T-helper 2 cell (primary cell): ENCODE results near the gene CDC7.

Experiments used
- DNase-seq, 5 experiments: peaks; one replicate each; pipeline versions ENCODE4 v3.0.0 to v3.0.0-alpha.2; 2012 to 2022

The CDC7 gene

DNA sequence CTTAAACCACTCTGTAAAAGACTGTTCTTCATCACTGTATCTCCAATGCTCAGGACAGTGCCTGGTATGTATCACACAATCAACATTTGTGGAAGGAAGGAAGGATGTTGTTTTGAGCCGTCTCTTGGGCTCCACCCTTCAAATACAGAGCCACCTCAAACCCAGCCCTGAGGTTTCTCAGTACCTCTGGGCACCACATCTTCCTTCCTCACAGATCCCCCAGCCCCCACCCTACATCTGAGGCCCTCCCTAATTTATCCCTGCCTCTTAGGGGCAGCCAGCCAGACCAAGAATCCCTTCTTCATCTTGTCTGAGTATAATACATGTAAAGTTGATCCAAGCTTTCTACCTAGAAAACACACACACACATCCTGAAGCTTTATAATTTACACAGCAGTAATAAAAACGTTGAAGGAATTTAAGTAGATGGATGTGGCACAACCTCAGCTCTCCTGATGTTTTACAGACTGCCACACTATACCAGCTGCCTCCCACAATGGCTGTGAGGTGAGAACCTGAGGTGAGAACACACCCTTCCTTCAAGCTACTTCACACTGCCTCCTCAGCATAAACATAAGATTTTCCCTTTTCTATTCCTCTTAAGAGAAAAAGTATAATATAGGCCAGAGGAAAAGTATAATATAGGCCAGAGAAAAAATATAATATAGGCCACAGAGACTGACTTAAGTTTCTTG, 48.5 kb downstream of the CDC7 start:
- DNase-seq, result peak in 3 of 5 experiments; percentile 22 to 96 (median 68)

DNA sequence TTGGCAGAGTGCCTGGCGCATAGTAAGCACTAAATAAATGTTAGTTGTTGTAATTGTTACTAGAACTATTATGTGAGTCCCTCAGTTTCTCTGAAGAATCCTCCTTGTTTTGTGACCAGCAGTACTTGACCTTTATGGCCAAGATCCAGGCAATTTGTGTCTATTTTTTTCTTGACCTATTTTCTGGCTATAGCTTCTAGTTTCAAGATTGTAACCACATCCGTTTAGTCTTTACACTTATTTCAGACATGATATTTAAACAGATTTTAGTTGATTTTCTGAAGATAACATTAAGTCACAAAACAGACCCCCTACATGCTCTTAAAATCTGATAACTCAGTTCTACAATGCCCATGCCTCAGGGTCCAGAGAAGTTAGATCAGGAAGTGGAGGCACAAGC, 50.3 kb downstream of the CDC7 start:
- DNase-seq, result peak in 2 of 5 experiments; percentile 50 to 64

DNA sequence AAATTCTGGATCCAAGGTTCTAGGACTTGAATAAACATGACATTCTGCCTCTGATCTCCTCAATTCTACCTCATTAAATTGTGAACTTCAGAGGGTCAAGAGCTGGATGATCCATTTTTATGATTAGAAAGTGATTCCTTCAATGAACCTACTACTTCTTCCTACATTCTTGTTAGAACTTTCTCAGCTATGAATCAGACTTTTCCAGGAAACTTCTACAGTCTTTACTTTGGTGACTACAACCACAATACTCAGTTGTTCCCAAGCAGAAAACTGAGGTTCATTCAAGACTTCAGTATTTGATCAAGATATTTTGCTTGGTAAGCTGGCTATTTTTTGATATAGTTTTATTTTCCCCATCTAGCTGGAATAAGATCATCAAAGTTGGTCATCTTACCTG, 51.4 kb downstream of the CDC7 start:
- no peak for DNase-seq

DNA sequence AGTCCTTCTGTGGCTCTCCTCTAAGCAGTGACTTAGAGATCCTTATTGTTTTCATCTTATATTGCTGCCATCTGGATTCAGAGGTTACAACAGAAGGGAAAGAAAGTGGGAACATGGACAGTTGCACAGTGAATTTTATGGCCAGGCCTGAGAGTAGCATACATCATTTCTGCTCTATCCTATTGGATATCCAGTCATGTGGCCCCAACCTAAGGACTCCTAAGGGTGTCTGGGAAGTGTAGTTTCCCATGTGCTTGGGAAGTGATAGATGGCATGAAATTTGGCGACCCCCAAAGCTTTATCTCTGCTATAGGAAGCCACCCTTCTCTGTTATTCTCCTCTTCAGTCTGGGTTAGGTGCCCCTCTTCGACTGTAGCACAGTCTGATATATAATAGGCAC, 51.9 kb downstream of the CDC7 start:
- DNase-seq, result no peak

DNA sequence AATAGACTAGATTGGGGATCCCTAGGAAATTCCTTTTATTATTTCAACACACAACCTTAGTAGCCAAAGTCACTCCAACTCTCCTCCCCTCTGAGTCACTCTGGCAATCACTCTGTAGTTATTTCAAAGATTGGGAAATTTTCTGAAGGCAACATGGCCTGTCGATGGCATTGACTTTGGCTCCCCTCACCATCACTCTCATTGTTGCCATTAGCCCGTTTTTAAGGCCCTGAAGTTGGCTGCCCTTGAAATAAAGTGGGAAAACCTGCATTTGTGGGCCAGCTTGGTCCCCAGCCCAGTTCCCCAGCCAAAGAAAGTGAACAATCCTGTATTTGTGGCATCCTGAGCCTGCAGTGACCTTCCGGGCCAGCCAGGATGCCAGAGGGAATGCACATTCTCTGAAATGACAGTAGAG, 52.5 kb downstream of the CDC7 start:
- no peak for DNase-seq

DNA sequence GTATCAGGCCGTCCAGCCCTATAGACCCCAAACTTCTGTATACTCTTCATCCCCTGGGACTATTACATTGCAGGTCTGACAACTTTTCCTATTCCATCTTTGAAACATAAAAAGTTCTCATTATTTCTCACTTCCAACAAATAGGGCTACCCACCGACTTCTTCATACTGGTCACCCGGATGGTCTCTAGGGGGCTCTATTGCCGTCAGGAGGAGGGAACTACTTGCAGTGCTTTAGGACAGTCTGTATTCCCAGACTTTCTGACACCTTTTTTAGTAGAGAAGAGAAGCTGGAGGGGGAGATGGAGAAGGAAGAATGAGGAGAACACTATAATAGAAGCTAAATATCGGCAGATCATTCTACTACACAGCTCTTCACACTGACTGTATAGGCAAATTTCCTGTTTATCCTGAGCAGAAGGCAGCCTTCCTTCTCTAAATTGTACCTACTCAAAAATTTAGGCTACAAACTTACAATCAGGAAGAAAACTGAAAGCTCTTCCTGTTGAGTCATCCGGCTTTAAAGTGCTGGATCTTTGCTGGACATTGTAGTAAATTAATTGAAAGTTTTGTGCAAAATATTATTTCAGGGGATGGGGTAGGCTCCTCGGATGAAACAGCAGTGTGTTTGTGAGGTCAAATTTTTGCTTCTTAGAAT, 54.6 kb downstream of the CDC7 start:
- DNase-seq, result no peak

DNA sequence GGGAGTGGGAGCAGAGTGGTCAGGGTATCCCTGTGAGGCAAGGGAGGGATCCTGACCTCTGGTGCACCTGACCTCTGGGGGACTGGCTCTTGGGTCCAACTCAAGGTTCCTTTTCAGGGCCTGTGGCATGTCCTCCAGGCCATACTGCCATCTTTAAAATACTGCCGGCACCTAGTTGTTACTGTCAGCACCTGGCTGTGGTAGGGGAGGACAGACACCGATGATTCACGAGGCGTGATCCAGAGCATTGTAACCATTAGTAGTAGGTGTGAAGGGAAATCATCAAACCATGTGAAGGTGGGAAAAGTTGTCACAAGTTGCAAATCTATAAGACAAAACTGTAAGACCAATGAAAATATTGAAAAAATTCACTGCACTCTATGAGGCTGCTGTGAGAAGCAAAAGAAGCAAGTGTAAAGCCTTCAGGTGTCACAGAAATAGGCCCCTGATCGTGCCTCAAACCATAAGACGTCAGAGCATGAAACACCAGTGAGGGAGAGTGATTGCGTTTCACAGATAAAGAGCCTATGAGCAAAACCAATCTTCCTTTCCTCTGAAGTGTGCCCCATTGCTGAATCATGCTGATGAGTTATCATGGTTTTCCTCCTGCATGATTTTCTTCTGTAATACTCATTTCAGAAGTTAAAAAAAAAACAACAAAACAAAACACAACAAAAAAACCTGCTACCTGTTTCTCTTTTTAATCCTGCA, 55.3 kb downstream of the CDC7 start:
- DNase-seq, result peak in 4 of 5 experiments; percentile 31 to 100 (median 71)

DNA sequence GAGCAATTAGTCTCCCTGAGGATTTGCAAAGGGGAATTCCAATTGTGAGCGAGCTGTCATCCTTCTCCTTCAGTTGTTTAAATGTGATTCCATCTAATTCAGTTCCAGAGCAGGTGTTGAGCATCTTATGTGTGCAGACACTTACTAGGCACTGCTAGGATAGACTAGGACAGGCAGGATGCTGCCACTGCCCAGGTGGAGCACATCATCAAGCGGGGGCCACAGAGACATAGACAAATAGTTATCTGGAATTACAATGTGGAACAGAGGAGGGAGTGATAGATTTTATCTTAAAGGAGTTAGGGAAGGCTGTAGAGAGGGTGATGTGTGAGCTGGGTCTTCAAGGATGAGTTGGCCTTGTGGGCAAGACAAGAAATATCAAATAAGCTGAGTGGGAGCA, 55.9 kb downstream of the CDC7 start:
- peak in 1 of 5 experiments; percentile 75 for DNase-seq

DNA sequence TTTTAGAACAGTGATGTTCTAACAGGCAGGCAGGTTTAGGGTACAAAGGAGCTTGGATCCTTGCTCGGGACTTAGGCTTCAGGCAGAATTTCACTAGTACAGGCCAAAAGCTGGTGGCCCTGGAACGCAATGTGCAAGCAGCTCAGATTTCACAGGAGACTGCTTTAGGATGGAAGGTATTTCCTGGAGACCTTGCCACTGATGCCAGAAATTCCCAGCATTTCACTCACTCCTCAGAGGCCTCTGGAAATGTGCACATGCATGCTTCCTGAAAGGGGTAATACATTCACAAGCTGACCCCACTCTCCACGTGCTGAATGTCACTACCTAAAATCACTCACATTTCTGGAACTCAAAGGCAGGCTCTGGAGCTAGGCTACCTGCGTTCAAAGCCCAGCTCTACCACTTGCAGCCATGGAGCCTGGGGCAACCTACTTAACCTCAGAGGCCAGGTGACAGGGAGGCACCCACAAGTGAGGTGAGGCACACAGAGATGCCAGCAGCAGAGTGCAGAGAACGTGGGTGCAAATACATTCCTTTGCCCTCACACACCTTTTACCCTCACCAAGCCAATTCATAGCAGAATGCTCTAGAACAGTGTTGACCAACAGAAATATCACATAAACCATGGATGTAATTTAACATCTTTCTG, 56.5 kb downstream of the CDC7 start:
- peak in 1 of 5 experiments; percentile 76 for DNase-seq

DNA sequence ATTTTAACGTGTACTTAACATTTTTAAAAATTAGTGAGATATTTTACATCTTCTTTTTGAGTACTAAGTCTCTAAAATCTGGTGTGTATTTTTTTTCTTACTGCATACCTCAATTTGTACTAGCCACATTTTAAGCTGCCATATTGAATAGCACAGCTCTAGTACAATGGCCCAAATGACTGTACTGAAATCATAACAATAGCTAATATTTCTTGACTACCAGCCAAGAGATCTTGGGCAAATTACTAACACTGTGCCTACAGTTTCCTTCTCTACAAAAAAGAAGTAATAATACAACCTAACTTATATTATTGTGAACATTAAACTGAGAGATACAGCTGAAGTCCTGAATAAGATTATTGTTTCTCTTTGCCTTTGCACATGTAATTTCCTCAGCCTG, 57.2 kb downstream of the CDC7 start:
- DNase-seq, result peak in 1 of 5 experiments; percentile 44

DNA sequence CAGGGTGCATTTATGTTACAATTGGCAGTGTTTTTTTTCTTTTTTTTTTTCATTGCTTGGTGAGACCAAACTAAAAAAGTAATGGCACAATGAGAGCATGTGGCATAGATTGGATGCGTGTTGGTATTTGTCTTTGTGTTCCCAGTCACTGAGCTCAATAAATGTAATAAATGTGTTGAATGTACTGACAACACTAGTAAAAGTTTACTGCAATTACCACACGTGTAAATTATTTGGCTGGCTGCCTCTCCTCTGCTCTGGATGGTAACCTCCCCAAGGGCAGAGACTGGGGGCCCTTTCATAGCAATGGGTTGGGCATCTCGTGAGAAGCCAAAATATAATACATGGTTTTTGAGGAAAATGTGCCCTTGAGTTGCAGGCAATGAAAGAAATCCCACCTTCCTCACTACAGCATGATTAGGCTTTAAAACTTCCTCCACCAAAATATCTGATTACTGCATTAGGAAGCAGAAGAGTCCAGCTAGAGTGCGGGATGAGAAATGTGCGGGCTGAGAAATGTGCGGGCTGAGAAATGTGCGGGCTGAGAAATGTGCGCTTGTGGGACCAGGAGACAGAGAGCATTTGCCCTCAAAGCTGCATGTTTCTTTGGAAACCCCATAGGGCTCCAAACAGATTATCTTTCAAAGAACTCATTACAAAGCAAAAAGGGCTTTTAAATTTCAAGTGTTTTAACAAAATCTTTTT, 58.5 kb downstream of the CDC7 start:
- DNase-seq, result no peak

DNA sequence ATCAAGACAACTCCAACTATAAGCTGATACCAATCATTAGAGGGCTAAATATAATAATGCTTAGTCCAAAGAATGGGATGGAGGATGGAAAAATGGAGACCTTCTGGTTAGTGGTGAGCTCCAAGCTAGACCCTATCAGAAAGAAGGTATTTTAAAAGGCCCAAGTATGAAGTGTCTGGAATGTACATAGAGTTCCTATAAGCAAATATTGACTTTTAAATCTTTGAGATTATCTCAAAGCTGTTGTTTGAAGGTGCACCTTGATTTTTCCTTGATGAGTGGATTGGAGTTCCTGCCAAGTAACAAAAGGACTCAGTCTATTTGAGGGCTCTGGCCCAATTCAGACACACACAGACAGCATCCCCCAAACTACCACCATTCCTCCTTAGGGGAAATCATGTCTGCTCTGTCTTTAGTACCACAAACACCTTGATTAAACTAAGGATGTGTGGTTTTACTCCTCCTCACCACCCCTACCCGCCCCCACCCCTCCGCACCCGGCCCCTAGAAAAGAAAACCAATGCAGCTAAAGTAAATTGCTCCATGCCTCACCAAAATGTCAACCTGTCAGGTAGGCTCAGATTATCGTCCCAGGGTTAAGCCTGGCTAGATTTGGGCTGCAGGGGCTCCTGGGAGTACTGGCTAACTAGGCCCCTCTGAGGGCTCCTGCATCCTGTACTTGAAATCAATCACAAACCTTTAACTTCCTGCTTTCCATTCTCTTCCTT, 59.4 kb downstream of the CDC7 start:
- DNase-seq, result peak in 2 of 5 experiments; percentile 60 to 72

DNA sequence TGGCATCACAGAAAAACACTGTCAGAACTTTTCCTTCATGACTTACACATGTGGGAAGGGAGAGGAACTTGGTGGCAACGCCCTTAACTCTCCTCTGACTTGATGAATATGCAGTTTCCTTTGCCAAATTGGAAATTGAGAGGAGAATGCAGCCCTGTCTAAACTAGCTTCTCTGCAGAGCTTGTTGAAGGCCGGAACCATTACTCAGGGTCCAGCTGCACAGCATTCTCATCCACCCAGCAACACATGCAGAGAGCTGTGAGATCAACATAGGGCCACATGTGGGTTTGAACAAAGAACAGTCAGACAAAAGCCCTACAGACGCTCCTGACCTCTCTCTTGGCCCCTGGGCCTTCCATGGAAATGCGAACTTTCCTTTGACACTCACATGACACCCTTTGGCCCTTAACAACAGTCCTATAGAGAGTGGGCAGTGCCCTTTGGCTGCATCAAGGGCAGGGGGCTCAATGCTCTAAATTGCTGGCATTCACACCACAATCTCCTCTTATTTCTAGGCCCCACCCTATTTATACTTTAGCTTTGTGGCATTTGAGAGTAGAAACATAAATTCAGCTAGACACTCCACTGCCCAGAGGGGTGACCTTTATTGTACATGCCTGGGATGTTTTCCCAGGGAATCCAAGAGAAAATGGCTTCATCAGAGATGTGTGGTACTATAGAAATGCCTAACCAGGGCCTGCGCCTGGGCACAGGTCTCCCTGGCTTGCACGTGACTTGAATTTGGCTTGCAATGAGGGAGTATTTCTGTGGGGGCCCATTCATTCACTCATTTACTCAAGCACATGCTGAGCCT, 64.4 kb downstream of the CDC7 start:
- no peak for DNase-seq

DNA sequence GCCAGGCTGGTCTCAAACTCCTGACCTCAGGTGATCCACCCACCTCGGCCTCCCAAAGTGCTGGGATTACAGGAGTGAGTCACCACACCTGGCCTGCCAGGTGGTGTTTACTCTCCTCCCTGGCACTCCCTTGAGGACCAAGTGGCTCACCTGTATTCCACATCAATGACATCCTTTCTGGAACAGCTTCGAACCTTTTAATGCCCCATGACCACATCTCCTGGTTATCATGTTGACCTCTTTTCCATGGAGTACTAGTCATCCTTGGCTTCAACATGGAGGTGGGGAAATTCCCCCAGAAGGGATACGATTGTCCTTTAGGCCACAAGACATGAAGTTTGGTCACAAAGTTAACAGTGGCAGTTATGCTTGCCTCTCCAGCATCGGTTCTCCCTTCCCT, 66.9 kb downstream of the CDC7 start:
- no peak for DNase-seq

DNA sequence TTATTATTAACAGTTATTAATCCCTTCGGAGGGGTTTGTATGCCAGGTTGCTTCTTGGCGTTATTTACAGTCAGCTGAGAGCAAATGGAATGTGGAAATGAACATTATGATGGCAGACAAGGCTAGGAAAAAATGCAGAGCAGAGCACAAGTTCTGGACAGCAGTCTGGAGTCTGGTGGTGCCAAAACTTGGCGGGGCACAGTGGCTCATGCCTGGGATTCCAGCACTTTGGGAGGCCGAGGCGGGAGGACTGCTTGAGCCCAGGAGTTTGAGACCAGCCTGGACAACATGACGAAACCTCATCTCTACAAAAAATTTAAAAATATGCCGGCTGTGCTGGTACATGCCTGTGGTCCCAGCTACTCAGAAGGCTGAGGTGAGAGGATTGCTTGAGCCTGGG, 67.6 kb downstream of the CDC7 start:
- no peak for DNase-seq

DNA sequence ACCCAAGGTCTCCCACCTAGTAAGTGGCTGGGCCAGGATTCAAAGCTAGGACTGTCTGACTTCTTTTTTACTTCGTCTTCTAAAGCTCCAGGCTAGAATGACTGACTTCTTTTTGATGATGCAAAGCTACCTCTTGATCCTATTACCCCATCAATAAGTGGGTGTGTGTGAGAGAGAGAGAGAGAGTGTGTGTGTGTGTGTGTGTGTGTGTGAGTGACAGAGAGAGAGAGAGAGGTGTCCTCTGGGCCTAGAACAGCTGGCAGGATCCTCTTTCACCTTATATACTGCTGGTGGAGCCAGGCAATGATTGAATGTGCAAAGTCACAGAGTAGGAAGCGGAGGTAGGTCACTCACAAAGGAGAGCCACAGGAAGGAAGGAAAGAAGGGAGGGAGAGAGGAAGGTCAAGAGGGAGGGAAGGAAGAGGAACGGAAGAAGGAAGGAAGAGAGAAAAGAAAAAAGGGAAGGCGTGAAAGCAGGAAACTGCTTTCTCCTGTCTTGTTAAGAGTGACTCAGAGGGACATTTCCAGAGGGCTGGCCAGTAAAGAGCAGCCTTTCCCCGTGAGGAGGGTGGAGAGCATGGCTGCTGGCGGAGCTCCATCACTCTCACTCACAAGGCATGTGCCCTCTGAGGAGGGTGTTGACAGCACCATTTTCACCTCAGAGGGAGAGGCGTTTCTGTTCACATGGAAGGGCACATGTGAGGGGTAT, 68.9 kb downstream of the CDC7 start:
- DNase-seq, result peak in 1 of 5 experiments; percentile 62

DNA sequence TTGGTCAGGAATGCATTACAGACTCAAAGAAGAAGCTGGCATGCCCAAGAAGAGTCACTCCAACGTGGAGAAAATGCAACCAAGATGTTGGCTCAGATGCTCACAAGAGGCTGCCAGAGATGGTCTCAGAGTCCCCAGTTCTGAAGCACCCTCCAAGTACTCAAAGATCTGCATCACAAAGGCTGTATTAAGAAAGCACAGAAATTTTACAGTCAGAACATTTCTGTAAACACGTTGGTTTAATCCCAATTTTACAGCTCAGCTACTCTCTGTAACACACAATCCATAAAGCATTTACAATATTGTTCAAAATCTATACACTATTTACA, 69.4 kb downstream of the CDC7 start:
- DNase-seq, result no peak

DNA sequence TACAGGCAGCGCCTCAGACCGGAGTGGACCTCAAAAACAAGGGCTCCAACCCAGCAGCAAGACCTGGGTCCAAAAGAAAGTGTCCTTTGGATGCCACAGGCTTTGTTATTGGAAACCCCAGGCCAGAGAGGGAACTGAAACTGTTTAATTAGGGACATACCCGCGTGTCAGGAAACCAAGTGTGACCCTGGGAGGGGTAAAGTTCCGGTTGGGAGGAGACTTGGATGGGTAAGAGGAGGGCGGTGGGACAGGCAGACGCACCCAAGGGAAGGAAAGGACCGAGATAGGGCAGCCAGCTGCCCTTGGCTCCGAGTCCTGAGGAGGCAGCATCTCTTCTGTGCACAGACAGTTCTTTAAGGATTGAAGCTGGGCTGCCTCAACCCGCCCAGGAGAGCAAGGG, 71.4 kb downstream of the CDC7 start:
- DNase-seq, result no peak
